HepG2 (cell line): ENCODE data around the gene HIF1AN.

Experiments
- EZH2 ChIP-seq: conservative IDR thresholded peaks from 2 replicates; pipeline ENCODE4 v1.6.1; 2012; ENCODE audit warnings: mild to moderate bottlenecking, low read depth, low read length, moderate library complexity
- ZFP37 ChIP-seq: sonication (generic); formaldehyde crosslinking; IDR thresholded peaks from 2 replicates; pipeline ENCODE4 v1.4.0; 2020; ENCODE audit warnings: missing genetic modification reagents, borderline replicate concordance

DNA sequence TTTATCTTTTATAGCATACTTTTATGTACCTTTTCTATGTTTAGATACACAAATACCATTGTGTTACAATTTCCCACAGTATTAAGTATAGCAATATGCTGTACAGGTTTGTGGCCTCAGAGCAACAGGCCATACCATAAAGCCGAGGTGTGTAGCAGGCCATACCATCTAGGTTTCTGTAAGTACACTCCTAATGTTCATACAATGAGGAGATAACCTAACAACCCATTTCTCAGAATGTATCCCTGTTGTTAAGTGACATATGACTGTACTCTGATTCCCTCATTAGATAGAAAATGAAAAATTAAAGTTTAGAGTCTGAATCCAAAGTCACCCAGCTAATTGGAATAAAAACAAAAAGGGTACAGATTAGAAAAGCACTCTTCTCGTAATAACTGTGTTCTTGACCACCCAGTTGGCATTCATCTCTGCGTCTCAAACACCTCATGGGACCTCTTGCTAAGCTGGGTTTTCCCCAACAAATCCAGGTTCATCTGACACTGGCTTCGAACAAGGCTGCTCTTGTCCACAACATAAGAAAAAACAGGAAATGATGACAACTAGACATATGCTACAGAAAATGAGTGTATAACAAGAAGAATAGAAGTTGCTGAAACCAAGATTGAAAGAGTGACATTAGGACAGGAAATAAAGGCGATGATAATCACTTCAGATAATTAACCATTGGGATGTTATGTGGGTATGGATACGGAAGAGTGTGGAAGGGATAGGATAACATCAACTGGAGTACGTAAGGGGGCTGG, 7.4 kb upstream of the HIF1AN start:
- TF ChIP-seq ZFP37 (no peak), EZH2 (no peak)
